K562 (cell line): ENCODE data around the gene LCA5L. TPM values are rescaled to one million over a fixed set of nuclear protein-coding genes. Genes with fewer than 3 reads are reported as not detected.

Experiments
- E2F3 ChIP-seq: fragments of 250-450 bp; sonication (Bioruptor Pico); IDR thresholded peaks from 2 replicates; pipeline ENCODE4 v1.4.0; 2020; ENCODE audit warnings: mild to moderate bottlenecking
- ETV6 ChIP-seq, 3 experiments: fragments of 150-350 bp in 1 of 3; sonication (generic) in 1 of 3; formaldehyde crosslinking in 1 of 3; IDR thresholded peaks; 2 replicates each; pipeline versions ENCODE4 v1.6.1 to v1.8.0; 2014 to 2022; ENCODE audit warnings: borderline replicate concordance in 2 of 3, low read depth in 2 of 3, antibody characterized with exemption in 1 of 3, low read length in 1 of 3, mild to moderate bottlenecking in 1 of 3, missing genetic modification reagents in 1 of 3
- GABPB1 ChIP-seq: sonication (generic); formaldehyde crosslinking; IDR thresholded peaks from 2 replicates; pipeline ENCODE4 v1.8.0; 2022; ENCODE audit warnings: mild to moderate bottlenecking, missing genetic modification reagents
- GTF3C2 ChIP-seq: IDR thresholded peaks from 3 replicates; pipeline ENCODE4 v1.6.1; 2011; ENCODE audit warnings: borderline replicate concordance, mild to moderate bottlenecking, moderate library complexity; ENCODE audit not compliant: insufficient read length; ENCODE audit errors: extremely low read depth
- KDM1A ChIP-seq, 2 experiments: fragments of 450-650 bp; IDR thresholded peaks; 2 replicates each; pipeline ENCODE4 v1.6.1; 2016; ENCODE audit warnings: mild to moderate bottlenecking in 2 of 2
- MXI1 ChIP-seq: IDR thresholded peaks from 2 replicates; pipeline ENCODE4 v1.6.1; 2011; ENCODE audit warnings: low read depth, mild to moderate bottlenecking, improper control_type of control experiment, low read length
- NR2C2 ChIP-seq, 2 experiments: fragments of 200-800 bp in 1 of 2; sonication (Bioruptor generic) in 1 of 2; sonication (generic) in 1 of 2; formaldehyde crosslinking in 1 of 2; IDR thresholded peaks; 2 replicates each; pipeline versions ENCODE4 v1.6.1 to v1.8.0; 2016 to 2022; ENCODE audit warnings: mild to moderate bottlenecking in 1 of 2, missing compliant biosample characterization in 1 of 2, missing genetic modification characterization in 1 of 2, missing genetic modification reagents in 1 of 2
- PCBP1 ChIP-seq: fragments of 200-400 bp; formaldehyde crosslinking; IDR thresholded peaks from 2 replicates; pipeline ENCODE4 v1.6.1; 2018; ENCODE audit warnings: mild to moderate bottlenecking, low read depth, low read length; ENCODE audit not compliant: poor library complexity, severe bottlenecking
- PTRF ChIP-seq: fragments of 450-650 bp; IDR thresholded peaks from 2 replicates; pipeline ENCODE4 v1.6.1; 2016; ENCODE audit warnings: mild to moderate bottlenecking, missing genetic modification characterization, missing compliant biosample characterization
- RFX7 ChIP-seq: fragments of 250-450 bp; sonication (Bioruptor Pico); IDR thresholded peaks from 2 replicates; pipeline ENCODE4 v1.5.1; 2021; ENCODE audit warnings: mild to moderate bottlenecking
- SETDB1 ChIP-seq: IDR thresholded peaks from one replicate; pipeline ENCODE4 v1.6.1; 2012; ENCODE audit warnings: low read length, control low read depth, inconsistent platforms
- SP2 ChIP-seq: IDR thresholded peaks from 2 replicates; pipeline ENCODE4 v1.6.1; 2011; ENCODE audit warnings: mild to moderate bottlenecking, low read depth, low read length, moderate library complexity; ENCODE audit not compliant: poor library complexity, severe bottlenecking; ENCODE audit errors: extremely low read depth
- TEAD4 ChIP-seq, 2 experiments: sonication (generic) in 1 of 2; formaldehyde crosslinking in 1 of 2; IDR thresholded peaks; 2 replicates each; pipeline versions ENCODE4 v1.6.1 to v1.8.0; 2012 to 2022; ENCODE audit warnings: borderline replicate concordance in 1 of 2, inconsistent platforms in 1 of 2, low read length in 1 of 2, mild to moderate bottlenecking in 1 of 2, missing genetic modification reagents in 1 of 2
- TOE1 ChIP-seq, 2 experiments: fragments of 450-650 bp in 1 of 2; sonication (generic) in 1 of 2; formaldehyde crosslinking in 1 of 2; IDR thresholded peaks; 2 replicates each; pipeline versions ENCODE4 v1.7.1 to v1.8.0; 2016 to 2022; ENCODE audit warnings: borderline replicate concordance in 2 of 2, mild to moderate bottlenecking in 2 of 2, antibody characterized with exemption in 1 of 2, inconsistent platforms in 1 of 2, low read depth in 1 of 2, missing genetic modification reagents in 1 of 2, moderate library complexity in 1 of 2
- WHSC1 ChIP-seq: IDR thresholded peaks from one replicate; pipeline ENCODE4 v1.6.1; 2012; ENCODE audit warnings: low read length, control low read depth, inconsistent platforms
- ZC3H11A ChIP-seq: IDR thresholded peaks from 2 replicates; pipeline ENCODE4 v1.6.1; 2012; ENCODE audit warnings: low read depth, low read length, improper control_type of control experiment
- ZNF133 ChIP-seq: fragments of 250-450 bp; sonication (Bioruptor Pico); IDR thresholded peaks from 2 replicates; pipeline ENCODE4 v1.4.0; 2020; ENCODE audit warnings: mild to moderate bottlenecking
- ZNF134 ChIP-seq: fragments of 250-450 bp; sonication (Bioruptor Pico); conservative IDR thresholded peaks from 2 replicates; pipeline ENCODE4 v1.4.0; 2020
- ZNF766 ChIP-seq: fragments of 200-800 bp; sonication (Bioruptor generic); conservative IDR thresholded peaks from 2 replicates; pipeline ENCODE4 v1.6.1; 2016; ENCODE audit warnings: missing genetic modification characterization, missing compliant biosample characterization
- polyA plus RNA-seq, 8 experiments: library from polyadenylated mRNA; depleted of rRNA in 4 of 8; stranded (reverse) in 5 of 8; unstranded in 3 of 8; fragments of >200 nt; fragmentation: Nextera tagmentation in 2 of 8; fragmentation: Illumina TruSeq in 1 of 8; extraction: Ambion mirVana in 2 of 8; extraction: Trizol in 1 of 8; gene quantifications; 2 replicates each; pipeline versions ENCODE4 v1.2.1 to v1.2.3, GENCODE V29; 2011 to 2014; ENCODE audit warnings: inconsistent platforms in 1 of 8, missing spikeins in 1 of 8
- total RNA-seq, 7 experiments: library from RNA; depleted of rRNA in 6 of 7; stranded (reverse); fragments of >200 nt in 6 of 7; fragmentation: Illumina TruSeq in 2 of 7; extraction: Trizol in 2 of 7; gene quantifications; 2 replicates each; pipeline versions ENCODE4 v1.2.1 to v1.2.3, GENCODE V29; 2011 to 2021; ENCODE audit warnings: low replicate concordance in 1 of 7
- TF ChIP-seq, protein P1 (sequence below), 2 experiments: IDR thresholded peaks; 2 replicates each; pipeline ENCODE4 v1.6.1; 2012; ENCODE audit warnings: improper control_type of control experiment in 2 of 2, low read depth in 2 of 2, low read length in 2 of 2, borderline replicate concordance in 1 of 2
- TF ChIP-seq, protein P2 (sequence below): sonication (generic); formaldehyde crosslinking; IDR thresholded peaks from 2 replicates; pipeline ENCODE4 v1.5.0; 2020; ENCODE audit warnings: missing genetic modification reagents

Gene LCA5L
- total and polyA plus RNA-seq, 9 of the 15 experiments (the other 6 are each of a cell fraction or from before 2014, with no cell fraction given), result 1.8 to 4.9 (median 3.8) TPM

GRCh38 chr21:39430457-39430856 lies 15.1 kb downstream of the LCA5L start (continued):
- TF ChIP-seq ETV6 (IDR thresholded peaks at IDR 0.05; ENCODE audit: borderline replicate concordance in 1 of 2, low read depth in 2 of 2, low read length in 1 of 2) (no peak), ETV6 (CRISPR knock-in tag; IDR thresholded peaks at IDR 0.05; ENCODE audit: borderline replicate concordance) (no peak), RFX7 (CRISPR knock-in tag) (no peak), PCBP1 (no peak), SETDB1 (no peak), NR2C2 (CRISPR knock-in tag; IDR thresholded peaks at IDR 0.05) (no peak), NR2C2 (tag; IDR thresholded peaks at IDR 0.05) (0 out of 2 replicates have a peak, but pooled peaks have one; percentile 15), TOE1 (IDR thresholded peaks at IDR 0.05; ENCODE audit: borderline replicate concordance) (no peak), TOE1 (CRISPR knock-in tag; IDR thresholded peaks at IDR 0.05; ENCODE audit: borderline replicate concordance, low read depth) (no peak), GTF3C2 (no peak), KDM1A (IDR thresholded peaks at IDR 0.05) (peak; percentile 63 to 82), MXI1 (no peak), ZNF766 (CRISPR knock-in tag) (no peak), SP2 (no peak), PTRF (tag) (0 out of 2 replicates have a peak, but pooled peaks have one; percentile 38), TEAD4 (IDR thresholded peaks at IDR 0.05; ENCODE audit: low read length) (peak; percentile 85), TEAD4 (CRISPR knock-in tag; IDR thresholded peaks at IDR 0.05; ENCODE audit: borderline replicate concordance) (no peak), ZNF134 (CRISPR knock-in tag) (no peak), E2F3 (CRISPR knock-in tag) (0 out of 2 replicates have a peak, but pooled peaks have one; percentile 19), GABPB1 (CRISPR knock-in tag) (no peak), WHSC1 (no peak), ZC3H11A (no peak), ZNF133 (CRISPR knock-in tag) (no peak)
- TF ChIP-seq, protein P1, sequence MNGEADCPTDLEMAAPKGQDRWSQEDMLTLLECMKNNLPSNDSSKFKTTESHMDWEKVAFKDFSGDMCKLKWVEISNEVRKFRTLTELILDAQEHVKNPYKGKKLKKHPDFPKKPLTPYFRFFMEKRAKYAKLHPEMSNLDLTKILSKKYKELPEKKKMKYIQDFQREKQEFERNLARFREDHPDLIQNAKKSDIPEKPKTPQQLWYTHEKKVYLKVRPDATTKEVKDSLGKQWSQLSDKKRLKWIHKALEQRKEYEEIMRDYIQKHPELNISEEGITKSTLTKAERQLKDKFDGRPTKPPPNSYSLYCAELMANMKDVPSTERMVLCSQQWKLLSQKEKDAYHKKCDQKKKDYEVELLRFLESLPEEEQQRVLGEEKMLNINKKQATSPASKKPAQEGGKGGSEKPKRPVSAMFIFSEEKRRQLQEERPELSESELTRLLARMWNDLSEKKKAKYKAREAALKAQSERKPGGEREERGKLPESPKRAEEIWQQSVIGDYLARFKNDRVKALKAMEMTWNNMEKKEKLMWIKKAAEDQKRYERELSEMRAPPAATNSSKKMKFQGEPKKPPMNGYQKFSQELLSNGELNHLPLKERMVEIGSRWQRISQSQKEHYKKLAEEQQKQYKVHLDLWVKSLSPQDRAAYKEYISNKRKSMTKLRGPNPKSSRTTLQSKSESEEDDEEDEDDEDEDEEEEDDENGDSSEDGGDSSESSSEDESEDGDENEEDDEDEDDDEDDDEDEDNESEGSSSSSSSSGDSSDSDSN (IDR thresholded peaks at IDR 0.05; ENCODE audit: borderline replicate concordance in 1 of 2, low read depth in 2 of 2, low read length in 2 of 2), result no peak
- TF ChIP-seq, protein P2, sequence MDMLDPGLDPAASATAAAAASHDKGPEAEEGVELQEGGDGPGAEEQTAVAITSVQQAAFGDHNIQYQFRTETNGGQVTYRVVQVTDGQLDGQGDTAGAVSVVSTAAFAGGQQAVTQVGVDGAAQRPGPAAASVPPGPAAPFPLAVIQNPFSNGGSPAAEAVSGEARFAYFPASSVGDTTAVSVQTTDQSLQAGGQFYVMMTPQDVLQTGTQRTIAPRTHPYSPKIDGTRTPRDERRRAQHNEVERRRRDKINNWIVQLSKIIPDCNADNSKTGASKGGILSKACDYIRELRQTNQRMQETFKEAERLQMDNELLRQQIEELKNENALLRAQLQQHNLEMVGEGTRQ, result no peak
